ENCODE results near the gene GCN1. TPM values are rescaled to one million over a fixed set of nuclear protein-coding genes. Genes with fewer than 3 reads are reported as not detected.

Gene GCN1
- total and polyA plus RNA-seq, 2 of the 8 experiments (the other 6 are each of a cell fraction or from before 2014, with no cell fraction given), result 61.4 to 133 TPM

- Histone ChIP-seq H2BK5ac (ENCODE audit: low read depth, low read length) (no peak overlapping the region), H3K36me3 (ENCODE audit: control insufficient read depth in 2 of 4, insufficient read depth in 4 of 4, low read length in 3 of 4) (peaks cover 48 to 84% (median 75%) of the 10 kb centered on the region in 4 experiments), H3K27ac (ENCODE audit: low read depth, low read length) (no peak overlapping the region), H3K18ac (ENCODE audit: extremely low read depth, low read length) (no peak overlapping the region), H3K23me2 (ENCODE audit: low read depth, low read length) (no peaks in the 10 kb centered on the region), H3K79me1 (ENCODE audit: low read depth, low read length) (no peaks in the 10 kb centered on the region; the same call in 1 of the 2 replicates), H4K20me1 (replicated peaks in 1 of 2; ENCODE audit: control insufficient read depth in 1 of 2, insufficient read depth in 2 of 2, low read length in 2 of 2) (peaks cover 4 to 13% of the 10 kb centered on the region in 2 experiments), H3K4me3 (ENCODE audit: extremely low read depth in 1 of 4, insufficient read depth in 2 of 4, low read depth in 3 of 4, low read length in 4 of 4) (no peak overlapping the region), H3K27me3 (replicated peaks in 1 of 4; ENCODE audit: control insufficient read depth in 3 of 4, extremely low read depth in 1 of 4, insufficient read depth in 3 of 4, low read length in 3 of 4) (no peaks in the 10 kb centered on the region), H3K4me1 (replicated peaks in 1 of 4; ENCODE audit: control insufficient read depth in 3 of 4, insufficient read depth in 4 of 4, low read length in 3 of 4) (no peaks in the 10 kb centered on the region), H4K8ac (ENCODE audit: extremely low read depth, insufficient read depth, low read length) (no peak overlapping the region), H2AK5ac (ENCODE audit: low read depth, low read length) (no peak overlapping the region), H4K5ac (ENCODE audit: insufficient read length, low read depth, low read length) (no peak overlapping the region), H3K23ac (ENCODE audit: insufficient read length) (no peak overlapping the region), H3K9ac (replicated peaks in 1 of 4; ENCODE audit: extremely low read depth in 1 of 4, low read depth in 3 of 4, low read length in 3 of 4) (no peak overlapping the region), H3K9me3 (ENCODE audit: insufficient read depth in 2 of 2, low read depth in 1 of 2, low read length in 1 of 2) (no peaks in the 10 kb centered on the region), H3K79me2 (ENCODE audit: control insufficient read depth in 1 of 2, insufficient read depth in 2 of 2, low read length in 2 of 2) (no peaks in the 10 kb centered on the region; a peak in 1 of 4 replicates), H2BK120ac (replicated peaks; ENCODE audit: low read depth, low read length) (no peak overlapping the region), H3K56ac (replicated peaks; ENCODE audit: insufficient read length, low read depth, low read length) (no peak overlapping the region), H2BK20ac (ENCODE audit: low read length) (no peak overlapping the region), H4K91ac (replicated peaks; ENCODE audit: insufficient read length, low read length) (no peak overlapping the region), H3K4ac (replicated peaks; ENCODE audit: insufficient read length, low read depth, low read length) (no peak overlapping the region), H2BK12ac (ENCODE audit: low read depth, low read length) (no peak overlapping the region), H2BK15ac (ENCODE audit: low read length) (no peak overlapping the region), H2AFZ (ENCODE audit: low read length) (no peak overlapping the region), H3K14ac (ENCODE audit: insufficient read length) (no peak overlapping the region), H3K4me2 (ENCODE audit: insufficient read depth in 1 of 2, low read depth in 2 of 2, low read length in 2 of 2) (no peak overlapping the region)
- TF ChIP-seq SP1 (IDR thresholded peaks at IDR 0.05; ENCODE audit: low read depth, low read length), result no peak
- TF ChIP-seq RXRA (IDR thresholded peaks at IDR 0.05; ENCODE audit: insufficient read depth, low read depth, low read length), result no peak
- no peak for TF ChIP-seq RAD21 (IDR thresholded peaks at IDR 0.05 in 1 of 2, conservative IDR thresholded peaks at IDR 0.05 in 1 of 2; ENCODE audit: low read depth in 2 of 2, low read length in 2 of 2)
- FAIRE-seq (no peak), DNase-seq (ENCODE audit: low read depth in 1 of 2, low spot score in 2 of 2) (no peak)
- whole genome bisulfite sequencing, 2 experiments (ENCODE audit: extremely low coverage in 1 of 2, insufficient coverage in 1 of 2, insufficient read length in 1 of 2, insufficient replicate concordance in 2 of 2, low coverage in 1 of 2, low lambda C conversion rate in 2 of 2, missing lambda C conversion rate in 1 of 2), result 92% methylated on average over 5 of the region's 5 CpGs; no CpG with 5 or more reads in 1 of the 2 experiments
- CTCF ChIA-PET (ENCODE audit: partially characterized antibody), result interaction anchor here (1.2 kb wide), 1 partner anchor 14 kb away, joined by 3 read pairs; no protein-coding TSS in a partner anchor
- POLR2A ChIA-PET (ENCODE audit: partially characterized antibody), result interaction anchor here (1.0 to 20.9 kb wide), 4 partner anchors 11 to 23 kb away, joined by 3 to 358 read pairs (median 6); partner anchors contain the start of genes GCN1 and RPLP0
Observed at GRCh38 chr12:120175062-120175461, 19.5 kb downstream of the GCN1 start.

All from H1 (cell line).